Stimulated activated effector memory CD8-positive, alpha-beta T cell treated with anti-CD3 and anti-CD28 coated beads, Interleukin-12 subunit alpha, Interleukin-12 subunit beta, amount 100 ng/mL, for 72 hours (primary cell): ENCODE data around the gene TIE1.
A peak's percentile ranks its signal among the peaks of the same experiment; 100 is the strongest.

Experiments used
- ATAC-seq: fragments of 150-1000 bp; cut with Tn5 transposase; 2 replicates; pipeline ENCODE4 v1.10.0; 2021
- DNase-seq, 2 donors: peaks; one replicate each; pipeline ENCODE4 v3.0.0; 2021 to 2022; ENCODE audit warnings: low spot score in 2 of 2
- H3K27ac Mint-ChIP-seq: one replicate; pipeline ENCODE4 v1.8.0; 2022; ENCODE audit warnings: mild to moderate bottlenecking, mixed read lengths
- H3K36me3 Mint-ChIP-seq: one replicate; pipeline ENCODE4 v1.8.0; 2022; ENCODE audit warnings: mild to moderate bottlenecking, mixed read lengths
- H3K4me1 Mint-ChIP-seq: one replicate; pipeline ENCODE4 v1.8.0; 2022; ENCODE audit warnings: mixed read lengths
- H3K4me3 Mint-ChIP-seq: one replicate; pipeline ENCODE4 v1.8.0; 2022; ENCODE audit warnings: mild to moderate bottlenecking, mixed read lengths
- H3K9me3 Mint-ChIP-seq: one replicate; pipeline ENCODE4 v1.8.0; 2022; ENCODE audit warnings: mixed read lengths

Gene TIE1

GRCh38 chr1:43312212-43312623 is 11.4 kb downstream of the TIE1 start:
- H3K36me3 Mint-ChIP-seq = no peaks in the 10 kb centered on the region
- H3K4me3 Mint-ChIP-seq = no peak overlapping the region
- DNase-seq (no peak), ATAC-seq (no peak)
- H3K27ac Mint-ChIP-seq = no peak overlapping the region
- H3K4me1 Mint-ChIP-seq = no peaks in the 10 kb centered on the region
- H3K9me3 Mint-ChIP-seq = no peaks in the 10 kb centered on the region

DNA sequence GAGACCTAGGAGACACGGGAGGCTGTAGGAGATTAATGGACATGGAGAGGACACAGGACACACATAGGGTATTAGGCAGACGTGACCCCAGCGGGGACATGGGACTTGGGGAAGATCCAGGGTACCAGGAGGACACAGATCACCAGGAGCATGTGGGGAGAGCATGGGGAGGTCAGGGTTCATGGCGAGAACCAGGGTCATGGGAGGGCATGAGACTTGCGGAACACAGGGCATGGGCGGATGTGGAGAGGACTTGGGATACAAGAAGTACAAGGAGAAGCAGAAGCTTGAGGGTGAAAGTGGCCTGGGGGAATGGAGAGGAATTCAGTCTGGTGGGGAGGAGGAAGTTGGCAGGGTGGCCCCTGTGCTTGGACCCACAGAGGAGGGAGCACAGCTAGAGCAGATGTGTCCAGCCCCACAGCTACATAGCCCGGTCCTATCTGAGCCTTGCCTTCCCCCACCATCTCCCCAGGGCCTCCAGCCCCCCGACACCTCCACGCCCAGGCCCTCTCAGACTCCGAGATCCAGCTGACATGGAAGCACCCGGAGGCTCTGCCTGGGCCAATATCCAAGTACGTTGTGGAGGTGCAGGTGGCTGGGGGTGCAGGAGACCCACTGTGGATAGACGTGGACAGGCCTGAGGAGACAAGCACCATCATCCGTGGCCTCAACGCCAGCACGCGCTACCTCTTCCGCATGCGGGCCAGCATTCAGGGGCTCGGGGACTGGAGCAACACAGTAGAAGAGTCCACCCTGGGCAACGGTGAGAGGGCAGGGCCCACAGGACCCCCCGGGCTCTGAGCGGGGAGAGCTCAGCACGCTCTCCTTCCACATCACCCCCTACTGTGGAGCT is 12.1 kb downstream of the TIE1 start:
- no peak overlapping the region for H3K27ac Mint-ChIP-seq
- DNase-seq = no peak
- peaks cover 3% of the 10 kb centered on the region for H3K4me1 Mint-ChIP-seq
- no peak for ATAC-seq
- no peaks in the 10 kb centered on the region for H3K36me3 Mint-ChIP-seq
- H3K4me3 Mint-ChIP-seq = no peak overlapping the region
- H3K9me3 Mint-ChIP-seq = no peaks in the 10 kb centered on the region

DNA sequence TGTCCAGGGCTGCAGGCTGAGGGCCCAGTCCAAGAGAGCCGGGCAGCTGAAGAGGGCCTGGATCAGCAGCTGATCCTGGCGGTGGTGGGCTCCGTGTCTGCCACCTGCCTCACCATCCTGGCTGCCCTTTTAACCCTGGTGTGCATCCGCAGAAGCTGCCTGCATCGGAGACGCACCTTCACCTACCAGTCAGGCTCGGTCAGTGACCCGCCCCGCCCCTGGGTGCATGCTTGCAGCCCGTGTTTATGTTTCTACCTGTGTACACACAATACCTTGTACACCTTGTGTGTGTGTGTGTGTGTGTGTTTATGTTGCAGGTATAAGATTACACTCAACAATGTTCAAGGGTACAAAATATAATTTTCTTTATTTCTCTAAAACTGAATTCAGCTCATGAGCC is 13.0 kb downstream of the TIE1 start:
- DNase-seq (no peak), ATAC-seq (no peak)
- H3K36me3 Mint-ChIP-seq = no peaks in the 10 kb centered on the region
- no peak overlapping the region for H3K4me3 Mint-ChIP-seq
- no peak overlapping the region for H3K27ac Mint-ChIP-seq
- no peaks in the 10 kb centered on the region for H3K9me3 Mint-ChIP-seq
- H3K4me1 Mint-ChIP-seq = peaks cover 7% of the 10 kb centered on the region

- H3K4me1 Mint-ChIP-seq = peaks cover 7% of the 10 kb centered on the region
- no peaks in the 10 kb centered on the region for H3K9me3 Mint-ChIP-seq
- no peaks in the 10 kb centered on the region for H3K36me3 Mint-ChIP-seq
- ATAC-seq = no peak
- no peak for DNase-seq
- H3K4me3 Mint-ChIP-seq = no peak overlapping the region
- no peak overlapping the region for H3K27ac Mint-ChIP-seq
Observed at GRCh38 chr1:43314233-43314632, 13.5 kb downstream of the TIE1 start.

GRCh38 chr1:43315481-43315880 is 14.7 kb downstream of the TIE1 start:
- no peak overlapping the region for H3K4me3 Mint-ChIP-seq
- ATAC-seq = no peak
- no peak overlapping the region for H3K27ac Mint-ChIP-seq
- no peaks in the 10 kb centered on the region for H3K9me3 Mint-ChIP-seq
- no peak for DNase-seq
- H3K4me1 Mint-ChIP-seq = peaks cover 7% of the 10 kb centered on the region
- no peaks in the 10 kb centered on the region for H3K36me3 Mint-ChIP-seq

DNA sequence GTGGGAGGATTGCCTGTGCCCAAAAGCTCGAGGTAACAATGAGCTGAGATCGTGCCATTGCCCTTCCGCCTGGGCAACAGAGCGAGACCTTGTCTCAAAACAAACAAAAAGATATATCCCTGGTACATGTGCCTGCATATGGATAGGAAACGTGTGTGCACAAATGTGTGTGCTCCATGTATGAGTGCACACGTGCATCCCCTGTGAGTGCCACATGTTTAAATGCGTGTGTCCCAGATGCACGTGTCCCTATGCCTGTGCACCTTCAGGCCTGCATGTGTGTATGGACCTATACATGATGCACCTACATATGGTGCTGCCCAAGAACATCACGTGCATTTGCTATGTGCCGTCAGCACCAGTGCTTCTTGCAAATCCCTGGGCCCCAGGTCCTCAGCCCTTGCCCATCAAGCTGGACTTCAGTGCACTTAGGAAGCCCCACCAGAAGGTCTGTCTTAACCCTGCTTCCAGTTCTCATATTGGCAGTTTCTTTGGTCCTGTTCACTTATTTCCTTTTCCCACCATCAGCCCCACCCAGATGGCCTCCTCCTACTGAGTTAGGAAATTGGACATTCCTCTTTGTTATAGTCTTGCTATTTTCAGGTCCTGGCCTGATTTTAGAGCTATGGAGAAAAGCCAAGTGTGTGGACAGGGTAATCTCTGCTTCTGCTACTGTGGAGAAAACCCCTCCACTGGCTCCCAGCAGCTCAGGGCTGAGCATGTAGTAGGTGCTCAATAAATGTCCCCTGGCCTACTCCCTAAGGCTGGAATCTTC is 15.4 kb downstream of the TIE1 start:
- H3K4me1 Mint-ChIP-seq = peaks cover 7% of the 10 kb centered on the region
- ATAC-seq (no peak), DNase-seq (no peak)
- H3K9me3 Mint-ChIP-seq = no peaks in the 10 kb centered on the region
- H3K27ac Mint-ChIP-seq = no peak overlapping the region
- H3K36me3 Mint-ChIP-seq = no peaks in the 10 kb centered on the region
- H3K4me3 Mint-ChIP-seq = no peak overlapping the region

GRCh38 chr1:43316738-43317520 is 16.1 kb downstream of the TIE1 start:
- Mint-ChIP-seq H3K9me3 (no peaks in the 10 kb centered on the region), H3K4me3 (no peak overlapping the region), H3K4me1 (peaks cover 7% of the 10 kb centered on the region), H3K36me3 (no peaks in the 10 kb centered on the region), H3K27ac (peak overlapping the region; percentile 57)
- DNase-seq (no peak), ATAC-seq (no peak)

DNA sequence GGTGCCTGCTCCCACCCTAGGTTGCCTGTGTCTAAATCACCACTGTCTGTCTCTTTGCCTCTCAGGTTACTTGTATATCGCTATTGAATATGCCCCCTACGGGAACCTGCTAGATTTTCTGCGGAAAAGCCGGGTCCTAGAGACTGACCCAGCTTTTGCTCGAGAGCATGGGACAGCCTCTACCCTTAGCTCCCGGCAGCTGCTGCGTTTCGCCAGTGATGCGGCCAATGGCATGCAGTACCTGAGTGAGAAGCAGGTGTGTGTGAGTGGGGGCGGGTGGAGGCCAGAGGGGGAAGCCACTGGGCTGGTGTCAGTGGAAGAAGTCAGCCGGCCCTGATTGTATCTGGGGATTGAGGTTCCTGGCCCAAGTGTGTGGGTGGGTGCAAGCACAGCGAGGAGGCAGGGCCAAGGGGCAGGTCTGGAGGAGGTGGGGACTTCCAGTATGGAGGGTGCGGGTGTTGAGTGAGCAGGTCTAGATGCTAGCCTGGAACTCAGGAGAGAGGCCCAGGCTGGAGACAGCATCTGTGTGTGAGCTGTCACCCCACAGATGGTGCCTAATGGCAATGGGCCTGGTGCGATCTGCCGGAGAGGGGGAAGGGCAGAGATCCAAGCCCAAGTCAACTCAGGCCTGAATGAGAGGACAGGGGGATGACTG is 17.2 kb downstream of the TIE1 start:
- DNase-seq (no peak), ATAC-seq (no peak)
- Mint-ChIP-seq H3K9me3 (no peaks in the 10 kb centered on the region), H3K36me3 (no peaks in the 10 kb centered on the region), H3K4me1 (peaks cover 7% of the 10 kb centered on the region), H3K4me3 (no peak overlapping the region), H3K27ac (peak overlapping the region; percentile 57)

DNA sequence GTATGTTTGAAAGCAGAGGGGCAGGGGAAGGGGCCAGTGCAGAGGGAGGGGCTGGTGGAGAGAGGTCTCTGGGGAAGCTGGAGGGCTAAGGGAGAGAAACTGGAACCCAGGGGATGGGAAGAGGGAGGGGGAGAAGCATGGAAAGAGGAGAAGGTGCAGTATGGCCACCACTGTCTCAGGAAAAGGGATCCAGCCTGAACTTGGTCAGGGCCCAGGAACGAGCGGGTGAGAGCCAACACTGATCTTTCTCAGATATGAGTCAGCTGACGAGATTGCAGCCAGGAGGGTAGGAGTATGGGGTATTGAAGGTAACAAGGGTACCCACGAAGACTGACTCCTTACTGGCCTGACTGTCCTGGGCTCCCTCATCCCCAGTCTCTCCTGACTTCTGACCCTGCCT is 18.0 kb downstream of the TIE1 start:
- no peak overlapping the region for H3K4me3 Mint-ChIP-seq
- DNase-seq (no peak), ATAC-seq (no peak)
- H3K36me3 Mint-ChIP-seq = no peaks in the 10 kb centered on the region
- H3K4me1 Mint-ChIP-seq = peaks cover 7% of the 10 kb centered on the region
- H3K9me3 Mint-ChIP-seq = no peaks in the 10 kb centered on the region
- no peak overlapping the region for H3K27ac Mint-ChIP-seq

DNA sequence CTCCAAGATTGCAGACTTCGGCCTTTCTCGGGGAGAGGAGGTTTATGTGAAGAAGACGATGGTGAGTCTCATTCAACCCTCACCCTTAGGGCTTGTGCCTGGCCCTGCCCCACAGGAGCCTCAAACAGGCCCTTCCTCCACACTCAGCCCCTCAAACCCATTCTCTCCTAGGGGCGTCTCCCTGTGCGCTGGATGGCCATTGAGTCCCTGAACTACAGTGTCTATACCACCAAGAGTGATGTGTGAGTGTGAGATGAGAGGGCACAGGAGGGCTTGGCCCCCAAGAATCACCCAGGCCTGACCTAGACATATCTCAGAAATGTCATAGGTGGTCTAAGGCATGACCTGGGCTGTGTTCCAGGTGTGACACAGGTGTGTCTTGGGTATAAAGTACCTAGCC is 18.5 kb downstream of the TIE1 start:
- Mint-ChIP-seq H3K4me1 (peaks cover 7% of the 10 kb centered on the region), H3K4me3 (no peak overlapping the region), H3K36me3 (no peaks in the 10 kb centered on the region), H3K27ac (peak overlapping the region; percentile 27), H3K9me3 (peaks cover 2% of the 10 kb centered on the region)
- peak; percentile 16 for ATAC-seq
- no peak for DNase-seq

GRCh38 chr1:43319766-43320165 is 19.0 kb downstream of the TIE1 start:
- no peak overlapping the region for H3K4me3 Mint-ChIP-seq
- no peak for DNase-seq
- no peaks in the 10 kb centered on the region for H3K36me3 Mint-ChIP-seq
- H3K27ac Mint-ChIP-seq = peak overlapping the region; percentile 27
- peaks cover 5% of the 10 kb centered on the region for H3K9me3 Mint-ChIP-seq
- peaks cover 7% of the 10 kb centered on the region for H3K4me1 Mint-ChIP-seq
- no peak for ATAC-seq

GRCh38 chr1:43321331-43321891 is 20.6 kb downstream of the TIE1 start:
- no peak for DNase-seq
- Mint-ChIP-seq H3K4me1 (peaks cover 7% of the 10 kb centered on the region), H3K4me3 (no peak overlapping the region), H3K27ac (peak overlapping the region; percentile 50), H3K36me3 (no peaks in the 10 kb centered on the region), H3K9me3 (peaks cover 11% of the 10 kb centered on the region)
- peak; percentile 28 for ATAC-seq

GRCh38 chr1:43322506-43322905 is 21.7 kb downstream of the TIE1 start:
- no peak for ATAC-seq
- Mint-ChIP-seq H3K27ac (no peak overlapping the region), H3K9me3 (peaks cover 11% of the 10 kb centered on the region), H3K4me1 (peaks cover 7% of the 10 kb centered on the region), H3K4me3 (no peak overlapping the region), H3K36me3 (no peaks in the 10 kb centered on the region)
- no peak for DNase-seq

DNA sequence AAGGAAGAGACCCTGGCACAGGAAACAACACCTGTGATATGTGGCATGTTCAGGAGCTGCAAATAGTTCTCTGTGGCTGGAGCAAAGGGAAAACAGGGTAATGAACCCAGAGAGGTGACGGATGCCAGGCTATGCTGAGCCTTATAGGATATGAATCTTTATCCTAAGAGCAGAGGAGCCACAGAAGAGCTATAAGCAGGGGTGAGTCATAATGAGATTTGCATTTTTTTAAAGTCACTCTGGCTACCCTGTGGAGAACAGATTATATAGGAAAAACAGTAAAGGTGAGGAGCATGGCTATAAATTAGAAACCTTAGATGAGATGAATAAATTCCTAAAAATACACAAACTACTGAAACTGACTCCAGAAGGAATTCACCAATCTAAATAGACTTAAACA is 24.0 kb downstream of the TIE1 start:
- H3K4me1 Mint-ChIP-seq = peaks cover 2% of the 10 kb centered on the region
- peaks cover 11% of the 10 kb centered on the region for H3K9me3 Mint-ChIP-seq
- H3K4me3 Mint-ChIP-seq = no peak overlapping the region
- no peak overlapping the region for H3K27ac Mint-ChIP-seq
- ATAC-seq = no peak
- no peaks in the 10 kb centered on the region for H3K36me3 Mint-ChIP-seq
- DNase-seq = no peak

DNA sequence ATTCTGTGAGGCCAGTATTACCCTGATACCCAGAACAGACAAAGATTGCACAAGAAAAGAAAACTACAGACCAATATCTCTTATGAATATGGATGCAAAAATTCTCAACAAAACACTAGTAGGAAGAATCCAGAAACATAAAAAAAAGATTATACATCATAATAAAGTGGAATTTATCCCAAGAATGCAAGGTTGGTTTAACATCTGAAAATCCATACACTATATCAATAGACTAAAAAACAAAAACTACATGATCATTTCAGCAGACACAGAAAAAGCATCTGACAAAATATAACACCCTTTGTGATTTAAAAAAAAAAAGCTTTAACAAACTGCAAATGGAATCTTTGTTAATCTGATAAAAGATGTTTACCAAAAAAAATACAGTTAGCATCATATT is 24.6 kb downstream of the TIE1 start:
- no peak overlapping the region for H3K27ac Mint-ChIP-seq

More for the DNA sequence above, 24.6 kb downstream of the TIE1 start:
- DNase-seq (no peak), ATAC-seq (no peak)
- Mint-ChIP-seq H3K9me3 (peaks cover 11% of the 10 kb centered on the region), H3K36me3 (no peaks in the 10 kb centered on the region), H3K4me3 (no peak overlapping the region), H3K4me1 (peaks cover 8% of the 10 kb centered on the region)
